PC-9 (cell line): Measurements from ENCODE around the gene ZC3H11A.

ENCODE experiments used
- CTCF ChIP-seq: fragments of 200-600 bp; sonication (generic); conservative IDR thresholded peaks from 2 replicates; pipeline ENCODE4 v1.6.1; 2017; ENCODE audit warnings: mixed run types, antibody characterized with exemption, mild to moderate bottlenecking, moderate library complexity
- EZH2 ChIP-seq: fragments of 200-600 bp; sonication (generic); IDR thresholded peaks from 2 replicates; pipeline ENCODE4 v1.8.0; 2017; ENCODE audit warnings: antibody characterized with exemption, low read depth

GRCh38 chr1:203792486-203792885 lies 2.9 kb upstream of the ZC3H11A start:
- TF ChIP-seq CTCF, result no peak
- TF ChIP-seq EZH2, result no peak
